ENCODE results near the gene LDLRAD3.

DNA sequence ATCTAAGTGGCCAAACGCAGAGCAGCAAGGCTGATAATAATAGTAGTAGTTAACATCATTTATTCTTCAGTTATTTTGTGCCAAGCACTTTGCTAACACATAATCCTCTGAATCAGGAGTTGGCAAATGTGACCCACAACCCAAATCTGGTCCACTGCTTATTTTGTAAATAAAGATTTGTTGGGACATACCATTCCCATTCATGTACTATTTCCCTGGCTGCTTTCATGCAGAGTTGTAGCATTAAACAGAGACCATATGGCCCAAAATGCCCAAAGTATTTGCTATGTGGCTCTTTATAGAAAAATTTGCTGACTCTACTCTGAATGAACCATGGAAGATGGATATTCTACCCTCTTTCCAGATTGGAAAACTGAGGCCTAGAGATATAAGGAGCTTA lies 295.0 kb downstream of the LDLRAD3 start:
- TF ChIP-seq, protein P1, sequence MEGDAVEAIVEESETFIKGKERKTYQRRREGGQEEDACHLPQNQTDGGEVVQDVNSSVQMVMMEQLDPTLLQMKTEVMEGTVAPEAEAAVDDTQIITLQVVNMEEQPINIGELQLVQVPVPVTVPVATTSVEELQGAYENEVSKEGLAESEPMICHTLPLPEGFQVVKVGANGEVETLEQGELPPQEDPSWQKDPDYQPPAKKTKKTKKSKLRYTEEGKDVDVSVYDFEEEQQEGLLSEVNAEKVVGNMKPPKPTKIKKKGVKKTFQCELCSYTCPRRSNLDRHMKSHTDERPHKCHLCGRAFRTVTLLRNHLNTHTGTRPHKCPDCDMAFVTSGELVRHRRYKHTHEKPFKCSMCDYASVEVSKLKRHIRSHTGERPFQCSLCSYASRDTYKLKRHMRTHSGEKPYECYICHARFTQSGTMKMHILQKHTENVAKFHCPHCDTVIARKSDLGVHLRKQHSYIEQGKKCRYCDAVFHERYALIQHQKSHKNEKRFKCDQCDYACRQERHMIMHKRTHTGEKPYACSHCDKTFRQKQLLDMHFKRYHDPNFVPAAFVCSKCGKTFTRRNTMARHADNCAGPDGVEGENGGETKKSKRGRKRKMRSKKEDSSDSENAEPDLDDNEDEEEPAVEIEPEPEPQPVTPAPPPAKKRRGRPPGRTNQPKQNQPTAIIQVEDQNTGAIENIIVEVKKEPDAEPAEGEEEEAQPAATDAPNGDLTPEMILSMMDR (conservative IDR thresholded peaks at IDR 0.05; ENCODE audit: low read length) = no peak
- no peak for TF ChIP-seq EZH2phosphoT487 (IDR thresholded peaks at IDR 0.05; ENCODE audit: borderline replicate concordance, low read depth, low read length)
